Activated T-helper 2 cell treated with anti-CD3 and anti-CD28 coated beads, Interferon-gamma antibody, Interleukin-2, Interleukin-4, amounts not matched to agents 10 μg/mL and 5 μg/mL and 100 μg/mL, durations not matched to agents 14 hours and 24 hours and 36 hours (primary cell): ENCODE measurements around the gene RRAS2. TPM values are rescaled to one million over a fixed set of nuclear protein-coding genes. Genes with fewer than 3 reads are reported as not detected.
"Not testable (repeated sequence)": the region's sequence is repeated elsewhere in the genome, so short reads cannot be mapped to it uniquely, and the experiment has no call there.

Source experiments
- DNase-seq: peaks from one replicate; pipeline ENCODE4 v3.0.0; 2021; ENCODE audit warnings: low spot score
- H3K27ac Mint-ChIP-seq: one replicate; pipeline ENCODE4 v1.8.0; 2021; ENCODE audit warnings: mixed read lengths
- H3K27me3 Mint-ChIP-seq: one replicate; pipeline ENCODE4 v1.8.0; 2021; ENCODE audit warnings: low read depth, mixed read lengths
- H3K36me3 Mint-ChIP-seq: one replicate; pipeline ENCODE4 v1.8.0; 2021; ENCODE audit warnings: low read depth, mixed read lengths
- H3K4me1 Mint-ChIP-seq: one replicate; pipeline ENCODE4 v1.8.0; 2021; ENCODE audit warnings: low read depth, mixed read lengths
- H3K4me3 Mint-ChIP-seq: one replicate; pipeline ENCODE4 v1.8.0; 2021; ENCODE audit warnings: low read depth, mild to moderate bottlenecking, moderate library complexity, mixed read lengths
- H3K9me3 Mint-ChIP-seq: one replicate; pipeline ENCODE4 v1.8.0; 2021; ENCODE audit warnings: mixed read lengths
- intact Hi-C: fragments of 100-400 bp; cut with micrococcal nuclease; formaldehyde crosslinking; loops from one replicate; pipeline ENCODE4 v1.15.1; 2023
- total RNA-seq: library from RNA; stranded (reverse); gene quantifications from 2 replicates; pipeline ENCODE4 v1.2.3, GENCODE V29; 2022

The RRAS2 gene
- total RNA-seq, 1 donor from 2014 or later = 65.2 TPM

DNA sequence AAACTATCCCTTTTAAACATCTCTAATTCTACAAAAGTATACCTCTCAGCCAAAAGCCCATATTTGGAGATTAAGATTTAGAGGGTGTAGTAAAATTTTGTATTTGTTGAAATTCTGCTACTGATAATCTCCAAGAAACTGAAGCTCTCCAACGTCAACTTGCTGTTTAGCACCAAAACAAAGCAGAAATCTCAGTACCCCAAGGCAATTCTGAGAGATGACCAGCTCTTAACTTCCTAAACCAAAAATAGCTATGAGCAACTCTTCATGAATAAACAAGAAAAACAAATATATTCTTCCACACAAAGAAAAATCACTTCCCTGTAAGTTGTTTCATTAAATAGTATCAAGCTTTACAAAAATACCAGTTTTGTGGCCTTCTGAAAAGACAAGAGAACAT lies 13.3 kb downstream of the RRAS2 start:
- DNase-seq = no peak
- H3K27ac Mint-ChIP-seq = no peak overlapping the region
- intact Hi-C loops = no loop called here
- H3K9me3 Mint-ChIP-seq = peaks cover 40% of the 10 kb centered on the region
- H3K4me3 Mint-ChIP-seq = no peak overlapping the region
- H3K27me3 Mint-ChIP-seq = no peaks in the 10 kb centered on the region
- peaks cover 54% of the 10 kb centered on the region for H3K36me3 Mint-ChIP-seq
- H3K4me1 Mint-ChIP-seq = peaks cover 25% of the 10 kb centered on the region

DNA sequence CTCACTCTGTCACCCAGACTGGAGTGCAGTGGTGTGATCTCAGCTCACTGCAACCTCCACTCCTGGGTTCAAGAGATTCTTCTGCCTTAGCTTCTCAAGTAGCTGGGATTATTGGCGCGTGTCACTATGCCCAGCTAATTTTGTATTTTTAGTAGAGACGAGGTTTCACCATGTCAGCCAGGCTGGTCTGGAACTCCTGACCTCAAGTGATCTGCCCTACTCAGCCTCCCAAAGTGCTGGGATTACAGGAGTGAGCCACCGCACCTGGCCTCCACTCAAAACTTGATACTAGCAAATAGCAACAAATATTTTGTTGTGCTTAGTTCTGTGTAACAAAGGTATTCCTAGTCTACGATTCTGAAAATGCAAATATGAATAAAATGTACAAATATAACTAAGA lies 14.0 kb downstream of the RRAS2 start:
- DNase-seq, intact Hi-C loops, H3K27ac Mint-ChIP-seq, H3K4me3 Mint-ChIP-seq, H3K27me3 Mint-ChIP-seq: not testable (repeated sequence)
- Mint-ChIP-seq H3K9me3 (peaks cover 42% of the 10 kb centered on the region), H3K36me3 (peaks cover 52% of the 10 kb centered on the region), H3K4me1 (peaks cover 25% of the 10 kb centered on the region)

DNA sequence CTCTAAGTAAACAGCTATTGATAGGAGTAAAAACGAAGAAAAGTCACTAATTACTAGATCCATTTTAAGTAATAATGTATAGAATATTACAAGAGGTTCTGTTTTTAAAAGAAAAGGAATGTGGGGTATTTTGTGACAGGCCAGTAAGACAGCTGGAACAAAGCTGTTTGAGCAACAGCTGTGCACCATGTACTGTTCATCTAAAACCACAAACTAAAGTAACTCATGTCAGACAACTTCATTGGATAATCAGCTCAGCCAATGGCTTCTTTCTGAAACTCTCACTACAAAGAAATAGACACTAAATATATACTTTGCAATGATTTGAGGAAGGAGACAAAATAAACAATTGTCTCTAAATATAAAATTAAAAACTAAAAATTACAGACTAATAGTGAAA lies 16.1 kb downstream of the RRAS2 start:
- intact Hi-C loops = no loop called here
- Mint-ChIP-seq H3K9me3 (peaks cover 30% of the 10 kb centered on the region), H3K36me3 (peaks cover 35% of the 10 kb centered on the region), H3K27me3 (no peaks in the 10 kb centered on the region), H3K4me3 (no peak overlapping the region), H3K27ac (no peak overlapping the region), H3K4me1 (peaks cover 29% of the 10 kb centered on the region)
- no peak for DNase-seq

DNA sequence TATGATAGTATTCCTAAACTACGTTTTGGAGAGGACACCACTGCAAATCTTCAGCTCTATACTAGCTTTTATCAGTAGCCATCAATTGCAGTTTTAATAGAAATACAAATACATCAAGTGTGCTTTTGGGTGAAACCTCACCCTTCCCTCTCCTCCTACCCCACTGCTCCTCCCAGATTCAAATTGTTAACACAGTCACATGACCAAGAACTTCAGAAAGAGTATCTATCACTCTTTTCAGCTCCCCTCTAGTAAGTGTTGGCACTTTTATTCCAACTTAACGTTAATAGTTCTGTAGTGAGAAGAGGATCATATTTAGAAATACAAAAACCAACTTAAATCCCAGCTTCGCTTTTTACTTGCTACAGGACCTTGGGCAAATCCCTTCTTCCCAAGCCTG lies 17.0 kb downstream of the RRAS2 start:
- no peak overlapping the region for H3K4me3 Mint-ChIP-seq
- peaks cover 32% of the 10 kb centered on the region for H3K9me3 Mint-ChIP-seq
- peaks cover 33% of the 10 kb centered on the region for H3K4me1 Mint-ChIP-seq
- DNase-seq = no peak
- no peaks in the 10 kb centered on the region for H3K27me3 Mint-ChIP-seq
- intact Hi-C loops = no loop called here
- H3K27ac Mint-ChIP-seq = no peak overlapping the region
- peaks cover 32% of the 10 kb centered on the region for H3K36me3 Mint-ChIP-seq

DNA sequence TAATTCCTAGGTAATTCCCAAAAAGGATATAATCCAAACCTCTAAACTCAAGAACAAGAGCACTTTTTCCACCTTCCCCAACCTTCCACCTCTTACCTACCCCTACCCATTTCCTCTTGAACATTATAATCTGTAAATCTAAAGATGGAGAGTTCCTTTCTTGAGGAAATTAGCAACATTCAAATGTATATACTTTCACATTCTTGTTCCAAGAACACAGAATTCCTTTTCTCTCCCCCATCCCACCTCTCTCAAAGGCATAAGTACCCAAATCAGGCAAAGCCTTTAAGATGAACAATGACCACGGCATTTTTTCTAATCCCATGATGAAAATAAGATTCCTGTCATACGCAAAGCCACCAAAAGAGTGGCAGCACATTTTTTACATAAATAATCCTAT lies 18.3 kb downstream of the RRAS2 start:
- Mint-ChIP-seq H3K27ac (no peak overlapping the region), H3K9me3 (peaks cover 37% of the 10 kb centered on the region), H3K4me1 (peaks cover 44% of the 10 kb centered on the region), H3K27me3 (no peaks in the 10 kb centered on the region), H3K4me3 (no peak overlapping the region), H3K36me3 (peaks cover 37% of the 10 kb centered on the region)
- intact Hi-C loops = no loop called here
- no peak for DNase-seq

DNA sequence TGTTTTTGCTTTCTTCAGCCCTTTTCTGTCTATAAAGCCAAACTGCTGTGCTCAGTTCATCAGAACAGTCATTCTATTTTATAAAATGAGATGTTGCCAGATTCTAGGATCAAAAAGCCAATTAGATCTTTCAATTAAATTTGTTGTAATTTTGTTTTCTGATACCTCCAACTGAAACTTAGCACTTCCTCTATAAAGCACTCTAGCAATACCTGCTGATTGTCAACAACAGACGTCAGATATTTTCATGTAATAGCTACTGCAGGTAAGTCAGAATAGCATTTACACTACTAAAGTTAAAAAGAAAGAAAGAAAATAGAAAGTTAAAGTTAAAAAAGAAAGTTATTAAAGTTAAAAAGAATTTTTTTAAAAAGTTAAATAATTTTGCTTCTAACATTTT lies 19.6 kb downstream of the RRAS2 start:
- peaks cover 41% of the 10 kb centered on the region for H3K9me3 Mint-ChIP-seq
- no peak overlapping the region for H3K4me3 Mint-ChIP-seq
- H3K36me3 Mint-ChIP-seq = peaks cover 36% of the 10 kb centered on the region
- H3K27me3 Mint-ChIP-seq = no peaks in the 10 kb centered on the region
- H3K4me1 Mint-ChIP-seq = peaks cover 53% of the 10 kb centered on the region
- intact Hi-C loops = loop anchor here (5.0 kb wide), 1 partner anchor 238 kb away; no protein-coding TSS in a partner anchor
- no peak overlapping the region for H3K27ac Mint-ChIP-seq
- DNase-seq = no peak

DNA sequence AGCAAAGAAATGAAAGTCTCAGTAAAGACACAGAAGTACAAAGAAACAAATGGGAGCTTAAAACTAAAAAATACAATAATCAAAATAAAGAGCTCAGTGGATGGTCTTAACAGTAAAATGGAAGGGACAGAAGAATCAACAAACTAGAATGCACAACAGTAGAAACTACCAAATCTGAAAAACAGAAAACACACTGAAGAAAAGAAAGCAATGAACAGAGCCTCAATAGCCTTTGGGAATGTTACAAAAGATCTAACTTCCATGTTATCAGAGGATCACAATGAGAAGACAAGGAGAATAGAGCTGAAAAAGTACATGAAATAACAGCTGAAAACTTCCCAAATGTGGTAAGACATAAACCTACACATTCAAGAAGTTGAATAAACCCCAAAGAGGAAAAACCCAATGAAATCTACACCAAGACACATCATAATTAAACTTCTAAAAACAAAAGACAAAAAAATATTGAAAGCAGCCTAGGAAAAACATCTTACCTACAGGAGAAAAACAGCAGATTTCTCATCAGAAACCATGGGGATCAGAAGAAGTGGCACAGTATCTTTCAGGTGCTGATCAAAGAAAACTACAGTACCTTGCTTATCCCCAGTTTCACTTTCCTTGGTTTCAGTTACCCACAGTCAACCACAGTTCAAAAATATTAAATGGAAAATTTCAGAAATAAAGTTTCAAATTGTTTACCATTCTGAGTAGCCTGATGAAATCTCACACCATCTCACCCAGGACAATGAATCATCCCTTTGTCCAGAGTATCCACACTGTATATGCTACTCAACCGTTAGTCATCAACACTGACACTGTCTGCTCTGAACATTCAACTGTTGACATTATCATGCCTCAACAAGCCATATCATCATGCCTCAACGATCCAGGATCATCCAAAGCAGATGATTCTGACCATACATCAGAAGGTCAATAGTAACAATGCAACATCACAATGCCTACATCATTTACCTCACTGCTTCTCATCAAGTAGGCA lies 22.2 kb downstream of the RRAS2 start:
- Mint-ChIP-seq H3K9me3 (peaks cover 39% of the 10 kb centered on the region), H3K4me3 (no peak overlapping the region), H3K4me1 (peaks cover 47% of the 10 kb centered on the region), H3K27ac (peak overlapping the region; percentile 80), H3K36me3 (peaks cover 37% of the 10 kb centered on the region), H3K27me3 (no peaks in the 10 kb centered on the region)
- intact Hi-C loops = loop anchor here (1.0 to 5.0 kb wide), 6 partner anchors 16 to 468 kb away; partner anchors contain the start of gene RRAS2
- DNase-seq = no peak

DNA sequence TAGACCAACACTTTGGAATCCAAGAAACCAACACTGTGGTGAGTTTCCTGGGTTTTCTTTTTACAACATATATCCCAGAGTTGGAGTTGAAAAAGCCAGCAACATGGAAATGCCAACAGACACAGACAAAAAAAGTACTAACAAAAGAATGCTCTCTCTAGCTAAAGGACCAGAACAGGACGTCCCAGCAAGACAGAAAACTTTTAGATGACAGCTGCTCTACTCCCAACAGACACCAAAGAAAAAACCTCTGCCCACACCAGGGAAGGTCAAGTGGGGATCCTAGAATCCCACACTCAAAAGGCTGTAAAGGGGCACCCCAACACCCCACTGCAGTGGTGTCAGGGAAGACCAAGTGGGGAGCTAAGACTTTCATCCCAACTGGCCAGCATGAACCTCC lies 23.3 kb downstream of the RRAS2 start:
- peaks cover 36% of the 10 kb centered on the region for H3K36me3 Mint-ChIP-seq
- H3K27ac Mint-ChIP-seq = peak overlapping the region; percentile 80
- intact Hi-C loops = loop anchor here (2.0 to 5.0 kb wide), 3 partner anchors 15 to 467 kb away; no protein-coding TSS in a partner anchor
- H3K4me1 Mint-ChIP-seq = peaks cover 43% of the 10 kb centered on the region
- H3K4me3 Mint-ChIP-seq = no peak overlapping the region
- peaks cover 34% of the 10 kb centered on the region for H3K9me3 Mint-ChIP-seq
- H3K27me3 Mint-ChIP-seq = no peaks in the 10 kb centered on the region
- no peak for DNase-seq

DNA sequence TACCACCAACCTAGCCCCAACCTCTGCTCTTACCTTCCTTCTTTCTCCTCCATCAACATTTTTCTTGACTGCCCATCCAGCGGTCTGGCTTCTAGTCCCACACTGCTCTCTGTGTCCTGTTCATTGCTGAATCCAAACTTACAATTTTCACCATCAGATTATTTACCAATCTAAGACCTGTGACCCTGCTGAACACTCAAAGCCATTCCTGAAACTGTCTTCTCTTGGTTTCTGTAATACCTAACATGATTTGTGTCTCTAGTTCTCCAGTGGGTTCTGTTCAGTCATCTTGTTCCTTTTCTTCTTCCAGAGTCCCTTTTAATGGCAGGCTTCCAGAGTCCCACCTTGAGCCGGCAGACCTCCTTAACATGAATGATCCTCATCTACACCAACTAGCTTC lies 24.1 kb downstream of the RRAS2 start:
- H3K27ac Mint-ChIP-seq = no peak overlapping the region
- H3K4me1 Mint-ChIP-seq = peaks cover 41% of the 10 kb centered on the region
- no peak overlapping the region for H3K4me3 Mint-ChIP-seq
- peaks cover 32% of the 10 kb centered on the region for H3K36me3 Mint-ChIP-seq
- peaks cover 30% of the 10 kb centered on the region for H3K9me3 Mint-ChIP-seq
- DNase-seq = no peak
- intact Hi-C loops = loop anchor here (5.0 kb wide), 1 partner anchor 242 kb away; no protein-coding TSS in a partner anchor
- no peaks in the 10 kb centered on the region for H3K27me3 Mint-ChIP-seq

DNA sequence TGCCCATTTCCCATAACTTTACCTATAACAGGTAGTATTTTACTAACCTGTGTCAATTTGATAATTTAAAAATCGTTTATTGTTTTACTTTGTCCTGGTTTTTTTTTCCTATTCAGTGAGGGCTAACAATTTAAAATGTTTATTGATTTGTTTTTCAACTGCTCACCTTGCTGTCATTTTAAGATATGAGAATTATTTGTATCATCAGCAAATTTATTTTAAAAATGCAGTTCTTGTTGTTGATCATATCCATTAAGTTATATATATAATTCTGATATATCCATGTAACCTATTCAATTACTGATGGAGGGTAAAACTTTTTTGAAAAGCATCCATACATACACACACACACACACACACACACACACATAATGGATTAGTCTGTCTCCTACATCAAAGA lies 24.8 kb downstream of the RRAS2 start:
- Mint-ChIP-seq H3K4me3 (no peak overlapping the region), H3K27me3 (no peaks in the 10 kb centered on the region), H3K36me3 (peaks cover 32% of the 10 kb centered on the region), H3K9me3 (peaks cover 30% of the 10 kb centered on the region), H3K4me1 (peaks cover 39% of the 10 kb centered on the region), H3K27ac (no peak overlapping the region)
- no peak for DNase-seq
- intact Hi-C loops = no loop called here

DNA sequence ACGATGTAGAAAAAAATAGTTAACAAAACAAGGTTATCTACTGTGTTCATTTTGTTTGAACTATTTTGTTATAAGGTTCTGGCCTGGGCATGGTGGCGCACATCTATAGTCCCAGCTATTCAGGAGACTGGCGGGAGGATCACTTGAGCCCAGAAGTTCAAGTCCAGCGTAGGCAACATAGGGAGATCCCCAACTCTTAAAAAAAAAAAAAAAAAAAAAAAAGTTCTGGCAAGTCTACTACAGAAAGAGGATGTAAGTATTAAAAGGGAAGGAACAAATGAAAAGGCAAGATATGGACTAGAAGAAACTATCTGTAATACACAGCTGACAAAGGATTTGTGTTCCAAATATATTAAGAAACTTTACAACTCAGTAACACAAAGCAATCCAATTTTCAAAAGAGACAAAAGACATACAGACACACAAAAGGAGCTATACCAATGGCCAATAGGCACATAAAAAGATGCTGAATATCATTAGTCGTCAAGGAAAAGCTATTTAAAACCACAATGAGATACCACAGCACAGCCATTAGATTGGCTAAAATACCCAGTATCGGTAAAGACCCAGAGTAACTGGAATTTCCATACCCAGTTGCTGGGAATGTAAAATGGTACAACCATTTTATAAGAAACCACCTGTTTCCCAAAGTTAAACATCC lies 27.4 kb downstream of the RRAS2 start:
- Mint-ChIP-seq H3K27me3 (no peaks in the 10 kb centered on the region), H3K27ac (no peak overlapping the region), H3K4me3 (no peak overlapping the region), H3K4me1 (peaks cover 37% of the 10 kb centered on the region), H3K9me3 (peaks cover 22% of the 10 kb centered on the region), H3K36me3 (peaks cover 33% of the 10 kb centered on the region)
- intact Hi-C loops = no loop called here
- no peak for DNase-seq

DNA sequence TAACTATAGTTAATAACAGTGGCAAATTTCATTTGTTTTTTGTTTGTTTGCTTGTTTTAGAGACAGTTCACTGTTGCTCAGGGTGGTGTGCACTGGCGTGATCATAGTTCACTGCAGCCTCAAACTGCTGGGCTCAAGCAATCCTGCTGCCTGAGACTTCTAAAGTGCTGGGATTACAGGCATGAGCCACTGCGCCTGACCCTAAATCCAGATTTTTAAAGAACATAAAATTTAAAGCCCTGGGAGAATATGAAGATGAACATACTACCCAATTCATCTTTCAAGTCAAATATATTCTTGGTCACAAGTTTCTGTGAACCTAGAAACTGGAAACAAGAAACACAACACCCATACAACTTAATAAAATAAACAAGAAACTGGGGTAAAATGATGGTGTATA lies 28.1 kb downstream of the RRAS2 start:
- no peak overlapping the region for H3K27ac Mint-ChIP-seq
- H3K27me3 Mint-ChIP-seq = no peaks in the 10 kb centered on the region
- no peak overlapping the region for H3K4me3 Mint-ChIP-seq
- no peak for DNase-seq
- H3K9me3 Mint-ChIP-seq = peaks cover 15% of the 10 kb centered on the region
- H3K36me3 Mint-ChIP-seq = peaks cover 26% of the 10 kb centered on the region
- intact Hi-C loops = no loop called here
- H3K4me1 Mint-ChIP-seq = peaks cover 31% of the 10 kb centered on the region

DNA sequence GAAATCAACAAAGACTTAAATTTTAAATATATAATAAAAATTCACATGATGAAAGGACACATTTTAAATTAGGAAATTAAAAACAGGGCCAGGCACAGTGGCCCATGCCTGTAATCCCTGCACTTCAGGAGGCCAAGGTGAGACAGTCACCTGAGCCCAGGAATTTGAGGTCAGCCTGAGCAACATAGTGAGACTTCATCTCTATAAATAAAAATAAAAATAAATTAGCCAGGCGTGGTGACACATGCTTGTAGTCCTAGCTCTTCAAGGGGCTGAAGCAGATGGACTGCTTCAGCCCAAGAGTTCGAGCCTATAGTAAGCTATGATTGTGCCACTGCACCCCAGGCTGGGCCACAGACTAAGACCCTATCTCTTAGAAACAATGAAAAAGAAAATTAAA lies 29.3 kb downstream of the RRAS2 start:
- intact Hi-C loops = no loop called here
- Mint-ChIP-seq H3K4me1 (peaks cover 26% of the 10 kb centered on the region), H3K4me3 (no peak overlapping the region), H3K27me3 (no peaks in the 10 kb centered on the region), H3K27ac (no peak overlapping the region), H3K36me3 (peaks cover 16% of the 10 kb centered on the region), H3K9me3 (peaks cover 3% of the 10 kb centered on the region)
- DNase-seq = no peak
